Measurements from ENCODE around the gene TNFRSF8. TPM values are rescaled to one million over a fixed set of nuclear protein-coding genes. Genes with fewer than 3 reads are reported as not detected.

The TNFRSF8 gene
- total and polyA plus RNA-seq, 9 of the 15 experiments (the other 6 are each of a cell fraction or from before 2014, with no cell fraction given) = 3.5 to 38.4 (median 17.1) TPM

GRCh38 chr1:12148958-12149790 lies 86.1 kb downstream of the TNFRSF8 start (continued):
- peak; percentile 47; the same call in 1 of the 2 replicates for TF ChIP-seq ZBTB43 (CRISPR knock-in tag; IDR thresholded peaks at IDR 0.05)
- TF ChIP-seq PBX2 (CRISPR knock-in tag; IDR thresholded peaks at IDR 0.05; ENCODE audit: low read depth) = no peak
- TF ChIP-seq PBX2 (tag; conservative IDR thresholded peaks at IDR 0.05; ENCODE audit: low read depth) = no peak
- no peak for TF ChIP-seq DIDO1 (tag; IDR thresholded peaks at IDR 0.05; ENCODE audit: low read depth)
- no peak for TF ChIP-seq EGR1 (conservative IDR thresholded peaks at IDR 0.05)
- no peak for TF ChIP-seq ZNF511 (CRISPR knock-in tag; IDR thresholded peaks at IDR 0.05)
- TF ChIP-seq SMARCE1 (IDR thresholded peaks at IDR 0.05) = no peak
- TF ChIP-seq YY1 (IDR thresholded peaks at IDR 0.05; ENCODE audit: borderline replicate concordance in 1 of 3, control insufficient read depth in 1 of 3, extremely low read depth in 1 of 3, insufficient read depth in 3 of 3, insufficient read length in 1 of 3, insufficient replicate concordance in 2 of 3, low read depth in 1 of 3, low read length in 2 of 3) = peak in 2 of 3 experiments; percentile 9 to 56
